H1 (cell line): ENCODE data around the gene APBA2. TPM values are rescaled to one million over a fixed set of nuclear protein-coding genes. Genes with fewer than 3 reads are reported as not detected.

ENCODE experiments used
- CTCF ChIA-PET: fragments of 300-600 bp; sonication (Branson Sonifier 250); formaldehyde crosslinking; loops from one replicate; lab custom pipeline; 2021; ENCODE audit not compliant: partially characterized antibody; lab: Charles Lee
- POLR2A ChIA-PET: fragments of 300-600 bp; sonication (Branson Sonifier 250); formaldehyde crosslinking; loops from one replicate; lab custom pipeline; 2021; ENCODE audit warnings: inconsistent platforms; ENCODE audit not compliant: partially characterized antibody; lab: Charles Lee
- DNase-seq, 2 experiments: peaks; one replicate each; pipeline versions ENCODE4 v3.0.0 to v3.0.0-alpha.2; 2010 to 2022; ENCODE audit warnings: low spot score in 2 of 2, low read depth in 1 of 2, mixed read lengths in 1 of 2
- FAIRE-seq: peaks from 2 replicates; lab custom pipeline; 2011; peaks lifted over from hg19 to GRCh38; lab: Jason Lieb, UNC
- H2AFZ ChIP-seq: 2 replicates; pipeline ENCODE4 v1.8.1; 2012; ENCODE audit warnings: low read length, inconsistent platforms
- H2AK5ac ChIP-seq: 2 replicates; pipeline ENCODE4 v1.6.1; 2013; ENCODE audit warnings: low read depth, low read length
- H2BK120ac ChIP-seq: replicated peaks from 2 replicates; pipeline ENCODE3; 2013; ENCODE audit warnings: low read depth, low read length, inconsistent platforms
- H2BK12ac ChIP-seq: 2 replicates; pipeline ENCODE4 v1.6.1; 2013; ENCODE audit warnings: low read depth, low read length
- H2BK15ac ChIP-seq: 2 replicates; pipeline ENCODE4 v1.6.1; 2013; ENCODE audit warnings: low read length
- H2BK20ac ChIP-seq: 2 replicates; pipeline ENCODE4 v1.6.1; 2013; ENCODE audit warnings: low read length
- H2BK5ac ChIP-seq: 2 replicates; pipeline ENCODE4 v1.6.1; 2013; ENCODE audit warnings: low read depth, low read length
- H3K14ac ChIP-seq: 2 replicates; pipeline ENCODE4 v1.6.1; 2013; ENCODE audit warnings: inconsistent platforms; ENCODE audit not compliant: insufficient read length
- H3K18ac ChIP-seq: 2 replicates; pipeline ENCODE4 v1.6.1; 2013; ENCODE audit warnings: low read length; ENCODE audit errors: extremely low read depth
- H3K23ac ChIP-seq: 2 replicates; pipeline ENCODE4 v1.6.1; 2013; ENCODE audit warnings: inconsistent platforms; ENCODE audit not compliant: insufficient read length
- H3K23me2 ChIP-seq: 2 replicates; pipeline ENCODE4 v1.6.1; 2013; ENCODE audit warnings: low read depth, low read length
- H3K27ac ChIP-seq: 2 replicates; pipeline ENCODE4 v1.6.1; 2011; ENCODE audit warnings: low read depth, low read length, inconsistent platforms
- H3K27me3 ChIP-seq, 4 experiments: replicated peaks in 1 of 4; 1 replicate in 1 of 4; 2 replicates in 3 of 4; pipeline versions ENCODE4 v1.6.1 to v1.8.1; 2011 to 2013; ENCODE audit warnings: low read length in 3 of 4, mild to moderate bottlenecking in 3 of 4, inconsistent platforms in 2 of 4, mixed read lengths in 2 of 4, moderate library complexity in 1 of 4; ENCODE audit not compliant: control insufficient read depth in 3 of 4, insufficient read depth in 3 of 4; ENCODE audit errors: extremely low read depth in 1 of 4
- H3K36me3 ChIP-seq, 4 experiments: 2 replicates each; pipeline versions ENCODE4 v1.6.1 to v1.8.1; 2011 to 2013; ENCODE audit warnings: mild to moderate bottlenecking in 4 of 4, low read length in 3 of 4, moderate library complexity in 2 of 4, control low read depth in 1 of 4, inconsistent platforms in 1 of 4; ENCODE audit not compliant: insufficient read depth in 4 of 4, control insufficient read depth in 2 of 4
- H3K4ac ChIP-seq: replicated peaks from 2 replicates; pipeline ENCODE3; 2013; ENCODE audit warnings: low read length, low read depth, mixed read lengths, inconsistent platforms; ENCODE audit not compliant: insufficient read length
- H3K4me1 ChIP-seq, 4 experiments: replicated peaks in 1 of 4; 1 replicate in 1 of 4; 2 replicates in 3 of 4; pipeline versions ENCODE4 v1.6.1 to v1.8.1; 2011 to 2013; ENCODE audit warnings: low read length in 3 of 4, inconsistent platforms in 2 of 4, mixed read lengths in 1 of 4; ENCODE audit not compliant: insufficient read depth in 4 of 4, control insufficient read depth in 3 of 4
- H3K4me2 ChIP-seq, 2 experiments: 2 replicates each; pipeline versions ENCODE4 v1.6.1 to v1.8.1; 2011 to 2013; ENCODE audit warnings: low read depth in 2 of 2, low read length in 2 of 2, control low read depth in 1 of 2, inconsistent platforms in 1 of 2, mild to moderate bottlenecking in 1 of 2; ENCODE audit not compliant: insufficient read depth in 1 of 2
- H3K4me3 ChIP-seq, 4 experiments: fragments of 200-600, 300-600 bp in 1 of 4; sonication (generic), shearing (Covaris generic), sonication (Bioruptor Twin) in 1 of 4; 2 replicates each; pipeline versions ENCODE4 v1.5.1 to v1.8.1; 2011 to 2016; ENCODE audit warnings: low read length in 4 of 4, low read depth in 3 of 4, control low read depth in 2 of 4, inconsistent platforms in 2 of 4, mild to moderate bottlenecking in 2 of 4, mixed read lengths in 1 of 4, moderate library complexity in 1 of 4; ENCODE audit not compliant: insufficient read depth in 2 of 4; ENCODE audit errors: extremely low read depth in 1 of 4
- H3K56ac ChIP-seq: replicated peaks from 2 replicates; pipeline ENCODE3; 2013; ENCODE audit warnings: low read depth, mild to moderate bottlenecking, mixed read lengths, low read length, inconsistent platforms; ENCODE audit not compliant: insufficient read length
- H3K79me1 ChIP-seq: 2 replicates; pipeline ENCODE4 v1.6.1; 2013; ENCODE audit warnings: low read depth, low read length, control low read depth
- H3K79me2 ChIP-seq, 2 experiments: 2 replicates each; pipeline versions ENCODE4 v1.6.1 to v1.8.1; 2012 to 2013; ENCODE audit warnings: low read length in 2 of 2, mild to moderate bottlenecking in 2 of 2, inconsistent platforms in 1 of 2; ENCODE audit not compliant: insufficient read depth in 2 of 2, control insufficient read depth in 1 of 2
- H3K9ac ChIP-seq, 4 experiments: replicated peaks in 1 of 4; 1 replicate in 1 of 4; 2 replicates in 3 of 4; pipeline versions ENCODE4 v1.6.1 to v1.8.1; 2011 to 2013; ENCODE audit warnings: low read depth in 3 of 4, low read length in 3 of 4, control low read depth in 2 of 4, mild to moderate bottlenecking in 2 of 4, moderate library complexity in 2 of 4, inconsistent platforms in 1 of 4; ENCODE audit errors: extremely low read depth in 1 of 4
- H3K9me3 ChIP-seq, 2 experiments: 2 replicates each; pipeline versions ENCODE4 v1.6.1 to v1.8.1; 2012 to 2013; ENCODE audit warnings: mild to moderate bottlenecking in 2 of 2, moderate library complexity in 2 of 2, control low read depth in 1 of 2, inconsistent platforms in 1 of 2, low read depth in 1 of 2, low read length in 1 of 2, mixed read lengths in 1 of 2; ENCODE audit not compliant: insufficient read depth in 2 of 2
- H4K20me1 ChIP-seq, 2 experiments: replicated peaks in 1 of 2; 2 replicates each; pipeline versions ENCODE3 to v1.8.1; 2011 to 2013; ENCODE audit warnings: inconsistent platforms in 2 of 2, low read length in 2 of 2, mild to moderate bottlenecking in 1 of 2; ENCODE audit not compliant: insufficient read depth in 2 of 2, control insufficient read depth in 1 of 2
- H4K5ac ChIP-seq: 2 replicates; pipeline ENCODE4 v1.6.1; 2013; ENCODE audit warnings: low read length, low read depth, mixed read lengths, inconsistent platforms; ENCODE audit not compliant: insufficient read length
- H4K8ac ChIP-seq: 2 replicates; pipeline ENCODE4 v1.8.0; 2013; ENCODE audit warnings: mild to moderate bottlenecking, moderate library complexity, low read length, inconsistent platforms; ENCODE audit not compliant: insufficient read depth; ENCODE audit errors: extremely low read depth
- H4K91ac ChIP-seq: replicated peaks from 2 replicates; pipeline ENCODE3; 2013; ENCODE audit warnings: low read length, mixed read lengths, inconsistent platforms; ENCODE audit not compliant: insufficient read length
- ATF2 ChIP-seq: IDR thresholded peaks from 2 replicates; pipeline ENCODE4 v1.6.1; 2012; ENCODE audit warnings: low read length, inconsistent platforms
- CBX5 ChIP-seq: fragments of 300-800, 300-1000 bp; sonication (generic); IDR thresholded peaks from 2 replicates; pipeline ENCODE4 v1.7.1; 2016; ENCODE audit warnings: antibody characterized with exemption, low read length, low read depth
- CEBPB ChIP-seq: IDR thresholded peaks from 2 replicates; pipeline ENCODE4 v1.6.1; 2012; ENCODE audit warnings: low read depth, low read length
- CTBP2 ChIP-seq: IDR thresholded peaks from 2 replicates; pipeline ENCODE4 v1.7.0; 2011; ENCODE audit warnings: borderline replicate concordance, mild to moderate bottlenecking, moderate library complexity, mixed read lengths, low read length; ENCODE audit not compliant: insufficient read depth, insufficient read length
- E2F6 ChIP-seq: IDR thresholded peaks from 2 replicates; pipeline ENCODE4 v1.6.1; 2012; ENCODE audit warnings: inconsistent platforms
- GABPA ChIP-seq: IDR thresholded peaks from 2 replicates; pipeline ENCODE4 v1.6.1; 2011; ENCODE audit warnings: mild to moderate bottlenecking, low read length, moderate library complexity, borderline replicate concordance; ENCODE audit not compliant: insufficient read depth
- KDM4A ChIP-seq: IDR thresholded peaks from one replicate; pipeline ENCODE4 v1.7.1; 2012; ENCODE audit warnings: low read depth, mild to moderate bottlenecking, moderate library complexity, low read length, inconsistent platforms; ENCODE audit not compliant: severe bottlenecking
- PHF8 ChIP-seq: fragments of 200-600 bp; sonication (generic); conservative IDR thresholded peaks from 2 replicates; pipeline ENCODE4 v1.7.1; 2012; ENCODE audit warnings: low read depth, mild to moderate bottlenecking, inconsistent platforms, low read length, moderate library complexity
- POLR2AphosphoS5 ChIP-seq: IDR thresholded peaks from 2 replicates; pipeline ENCODE4 v1.6.1; 2011; ENCODE audit warnings: low read depth, low read length
- SAP30 ChIP-seq: fragments of 300-600 bp; sonication (generic); IDR thresholded peaks from 2 replicates; pipeline ENCODE4 v1.7.1; 2012; ENCODE audit warnings: low read length, moderate library complexity, mild to moderate bottlenecking, inconsistent platforms; ENCODE audit not compliant: insufficient read depth, insufficient replicate concordance
- YY1 ChIP-seq: IDR thresholded peaks from 2 replicates; pipeline ENCODE4 v1.6.1; 2011; ENCODE audit warnings: low read depth, mild to moderate bottlenecking, low read length
- WGBS, 2 experiments: shearing (Covaris generic) in 1 of 2; methylation state at CpG; one replicate each; pipeline versions ENCODE4 v1.1.6 to v1.1.7; 2013 to 2015; ENCODE audit warnings: low lambda C conversion rate in 2 of 2, mixed read lengths in 2 of 2, inconsistent platforms in 1 of 2, low coverage in 1 of 2, missing lambda C conversion rate in 1 of 2; ENCODE audit not compliant: insufficient replicate concordance in 2 of 2, insufficient coverage in 1 of 2, insufficient read length in 1 of 2; ENCODE audit errors: extremely low coverage in 1 of 2, missing lambda C conversion rate in 1 of 2; 5-methylcytosine and 5-hydroxymethylcytosine counted together
- polyA plus RNA-seq, 7 experiments: library from polyadenylated mRNA; depleted of rRNA in 3 of 7; stranded (reverse) in 5 of 7; unstranded in 2 of 7; fragments of >200 nt in 5 of 7; fragments of 200-250 nt in 2 of 7; gene quantifications; 1 replicate in 5 of 7; 2 replicates in 1 of 7; 4 replicates in 1 of 7; pipeline versions ENCODE4 v1.2.1 to v1.2.3, GENCODE V29; 2011 to 2013; ENCODE audit warnings: missing spikeins in 2 of 7, mixed read lengths in 2 of 7
- total RNA-seq: library from RNA; stranded (reverse); fragmentation: NEBNext Ultra II Directional; extraction: Animal tissue kit (Norgen Biotek cat#: 25700); gene quantifications from 2 replicates; pipeline ENCODE4 v1.2.1, GENCODE V29; 2021

Gene APBA2
- total and polyA plus RNA-seq, 2 of the 8 experiments (the other 6 are each of a cell fraction or from before 2014, with no cell fraction given) = 15.5 to 19.0 TPM

DNA sequence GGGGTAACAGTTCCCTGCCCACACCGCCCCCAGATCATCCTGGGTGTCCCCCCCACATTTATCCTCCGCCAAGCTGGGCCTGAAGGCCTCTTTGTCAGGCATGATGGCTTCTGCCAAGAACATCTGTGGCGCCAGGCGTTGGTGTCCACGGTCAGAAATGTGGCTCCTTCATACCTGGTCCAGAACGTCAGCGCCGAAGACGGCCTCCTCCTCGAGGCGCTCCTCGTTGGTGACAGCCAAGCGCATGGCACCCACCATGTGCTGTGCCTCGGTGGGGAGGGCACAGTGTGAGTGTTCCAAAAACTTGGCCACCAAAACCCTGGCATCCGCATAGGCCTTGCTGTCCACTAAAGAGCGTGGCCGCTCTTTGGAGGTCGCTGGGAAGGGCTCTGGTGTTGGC lies 237.4 kb downstream of the APBA2 start:
- Histone ChIP-seq H3K36me3 (no peaks in the 10 kb centered on the region; a peak in 1 of 8 replicates), H2BK120ac (no peak overlapping the region), H3K9me3 (no peaks in the 10 kb centered on the region), H3K79me2 (no peaks in the 10 kb centered on the region), H3K23ac (no peak overlapping the region), H3K79me1 (no peaks in the 10 kb centered on the region), H2BK12ac (no peak overlapping the region), H2BK15ac (no peak overlapping the region), H3K27me3 (no peaks in the 10 kb centered on the region), H2BK20ac (no peak overlapping the region), H3K4ac (no peak overlapping the region), H4K8ac (no peak overlapping the region), H4K91ac (no peak overlapping the region), H3K27ac (no peak overlapping the region), H4K5ac (no peak overlapping the region), H3K18ac (no peak overlapping the region), H3K14ac (no peak overlapping the region), H4K20me1 (no peaks in the 10 kb centered on the region), H2BK5ac (no peak overlapping the region), H3K4me3 (no peak overlapping the region), H3K4me2 (no peak overlapping the region), H2AK5ac (no peak overlapping the region), H2AFZ (no peak overlapping the region), H3K4me1 (peaks cover 0 to 2% (median 0%) of the 10 kb centered on the region in 4 experiments; a peak in 4 of 7 replicates), H3K56ac (no peak overlapping the region), H3K23me2 (no peaks in the 10 kb centered on the region), H3K9ac (no peak overlapping the region)
- no peak for FAIRE-seq
- 87% methylated on average over 18 of the region's 18 CpGs; no CpG with 5 or more reads in 1 of the 2 experiments for WGBS, 2 experiments
- ChIA-PET POLR2A (no interaction called here), CTCF (interaction anchor here (1.3 kb wide), 1 partner anchor 19 kb away, joined by 3 read pairs; no protein-coding TSS in a partner anchor)
- DNase-seq = no peak
- TF ChIP-seq CBX5 = no peak
- TF ChIP-seq KDM4A = no peak
- TF ChIP-seq CEBPB = no peak
- TF ChIP-seq SAP30 = no peak
- no peak for TF ChIP-seq E2F6
- no peak for TF ChIP-seq CTBP2
- TF ChIP-seq PHF8 = no peak
- no peak for TF ChIP-seq GABPA
- no peak for TF ChIP-seq POLR2AphosphoS5
- TF ChIP-seq ATF2 = no peak
- TF ChIP-seq YY1 = no peak
